Epithelial cell of proximal tubule (primary cell): ENCODE results near the gene SLC24A3. TPM values are rescaled to one million over a fixed set of nuclear protein-coding genes. Genes with fewer than 3 reads are reported as not detected.
"Not testable (repeated sequence)": the region's sequence is repeated elsewhere in the genome, so short reads cannot be mapped to it uniquely, and the experiment has no call there.

Source experiments
- DNase-seq: peaks from one replicate; pipeline ENCODE4 v3.0.0-alpha.2; 2011; ENCODE audit warnings: low read depth
- H3K4me3 ChIP-seq: 2 replicates; pipeline ENCODE4 v1.5.1; 2011; ENCODE audit warnings: low read depth, mild to moderate bottlenecking, low read length
- CTCF ChIP-seq: conservative IDR thresholded peaks from 2 replicates; pipeline ENCODE4 v1.5.1; 2012; ENCODE audit warnings: low read depth, mild to moderate bottlenecking, low read length
- total RNA-seq: library from RNA; depleted of rRNA; stranded (reverse); fragments of >200 nt; gene quantifications from 2 replicates; pipeline ENCODE4 v1.2.3, GENCODE V29; 2015

The SLC24A3 gene
- total RNA-seq, 1 donor from 2014 or later: not detected

- TF ChIP-seq CTCF: no peak
- no peak overlapping the region for H3K4me3 ChIP-seq
- no peak for DNase-seq
These were observed 538.6 kb downstream of the SLC24A3 start for GRCh38 chr20:19750907-19751636.

- DNase-seq: not testable (repeated sequence)
These were observed 541.8 kb downstream of the SLC24A3 start for GRCh38 chr20:19754201-19754600.

DNA sequence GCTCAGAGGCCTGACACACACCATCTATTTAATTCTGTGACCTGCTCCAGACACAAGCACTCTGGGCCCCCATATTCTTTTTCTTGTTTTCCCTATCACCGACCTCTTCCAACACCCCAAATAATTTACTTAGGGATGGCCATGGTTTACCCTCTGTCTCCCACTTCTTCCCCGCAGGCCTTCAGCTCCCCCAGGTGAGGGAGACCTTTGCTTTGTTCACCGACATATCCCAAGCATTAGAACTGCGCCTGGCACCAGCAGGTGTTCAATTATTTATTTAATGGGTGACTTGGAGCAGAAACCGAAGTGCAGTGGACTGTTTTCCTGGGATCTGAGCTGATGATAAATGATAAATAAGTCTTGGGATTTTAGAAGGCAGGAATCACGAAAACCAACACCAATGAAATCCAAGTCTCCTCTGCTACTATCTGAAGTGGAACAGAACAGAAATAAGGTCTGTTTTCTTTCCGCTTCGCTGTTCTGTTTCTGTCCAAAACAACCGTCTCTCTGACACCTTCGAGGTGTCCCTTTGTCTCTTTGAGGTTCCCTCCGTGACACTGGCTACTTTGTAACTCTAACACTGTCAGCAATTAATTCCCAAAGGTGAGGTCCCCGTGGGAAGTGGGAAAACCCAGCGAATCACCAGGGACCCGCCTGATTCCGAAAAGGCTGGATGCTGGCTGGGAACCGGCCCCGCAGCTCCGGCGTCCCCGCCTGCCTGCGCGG lies 544.5 kb downstream of the SLC24A3 start:
- no peak for DNase-seq
- peak overlapping the region; percentile 72 for H3K4me3 ChIP-seq
- TF ChIP-seq CTCF: no peak

More at GRCh38 chr20:19754201-19754600, 541.8 kb downstream of the SLC24A3 start:
- not testable (repeated sequence) for H3K4me3 ChIP-seq

GRCh38 chr20:19757487-19758132 lies 545.2 kb downstream of the SLC24A3 start:
- peak overlapping the region; percentile 72 for H3K4me3 ChIP-seq
- no peak for DNase-seq
- no peak for TF ChIP-seq CTCF

DNA sequence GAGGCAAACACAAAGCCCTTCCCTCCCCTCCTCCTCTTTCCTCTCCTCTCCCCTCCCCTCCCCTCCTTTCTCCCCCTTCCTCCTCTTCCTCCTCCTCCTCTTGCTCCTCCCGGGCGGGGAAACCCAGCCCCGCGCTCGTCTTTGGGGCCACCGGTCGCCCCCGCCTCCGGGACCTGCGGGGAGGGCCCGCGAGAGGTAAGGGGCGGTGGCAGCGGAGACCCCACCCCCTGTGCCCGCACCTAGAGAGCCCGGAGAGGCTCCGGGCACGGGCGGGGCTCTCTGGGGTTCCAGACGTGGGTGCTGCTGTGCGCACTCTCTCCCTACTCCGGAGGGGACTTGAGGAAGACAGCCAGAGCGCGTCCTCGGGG lies 545.7 kb downstream of the SLC24A3 start, which contains the start of gene RIN2:
RIN2 (plus strand) TSS at position 126 of the 368 bp plus-strand sequence. CDS start 131,344 bp downstream, outside the sequence.
- H3K4me3 ChIP-seq: peak within 1 kb of the TSS; percentile 72
- TF ChIP-seq CTCF: no peak
- no peak for DNase-seq

DNA sequence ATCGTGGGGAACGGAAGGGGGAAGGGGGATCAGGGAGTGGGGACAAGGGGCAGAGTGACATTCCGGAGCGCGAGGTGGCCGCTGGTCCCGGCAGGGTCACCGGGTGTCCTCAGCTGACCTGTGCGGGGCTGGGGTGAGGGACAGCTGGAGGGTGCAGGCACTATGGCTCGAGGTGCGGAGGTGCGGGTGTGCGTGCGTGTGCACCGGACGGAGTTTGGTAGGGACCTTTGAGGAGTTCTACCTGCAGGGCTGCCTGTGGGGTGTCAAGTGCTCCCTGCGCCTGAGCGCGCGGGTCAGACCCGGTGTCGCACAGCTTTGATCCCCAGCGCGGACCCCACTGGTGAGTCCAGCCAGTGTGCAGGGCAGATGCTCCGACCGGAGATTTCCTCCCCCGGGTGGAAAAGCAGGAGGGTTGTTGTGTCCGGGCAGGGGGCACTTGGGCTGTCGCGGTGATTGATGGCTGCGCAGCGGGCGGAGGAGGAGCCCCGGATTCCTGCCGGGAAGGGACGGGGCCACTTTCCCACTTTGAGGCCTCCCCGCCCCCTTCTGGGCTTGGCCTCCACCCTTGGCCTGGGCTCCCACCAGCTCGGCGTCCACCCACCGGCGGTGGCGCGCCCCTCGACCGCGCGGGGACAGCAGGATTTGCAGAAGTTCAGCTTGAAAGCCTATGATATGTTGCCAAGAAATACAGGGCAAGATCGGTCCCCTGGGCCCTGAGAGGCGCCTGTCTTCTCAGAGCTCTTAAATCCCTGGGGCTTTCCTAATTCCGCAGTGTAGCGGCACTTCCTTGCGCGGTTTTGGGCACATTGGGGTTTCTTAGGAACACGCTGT lies 546.3 kb downstream of the SLC24A3 start:
- no peak for DNase-seq
- TF ChIP-seq CTCF: no peak
- peak overlapping the region; percentile 72 for H3K4me3 ChIP-seq
